Glutamatergic neuron (in vitro differentiated cells): ENCODE data around the gene C2orf69. TPM values are rescaled to one million over a fixed set of nuclear protein-coding genes. Genes with fewer than 3 reads are reported as not detected.

ENCODE experiments used
- DNase-seq: peaks from one replicate; pipeline ENCODE4 v3.0.0; 2022
- H3K27ac Mint-ChIP-seq: one replicate; pipeline ENCODE4 v1.8.0; 2020; ENCODE audit warnings: mild to moderate bottlenecking, mixed read lengths, inconsistent platforms; ENCODE audit not compliant: unreplicated experiment
- H3K27me3 Mint-ChIP-seq: one replicate; pipeline ENCODE4 v1.8.0; 2020; ENCODE audit warnings: mild to moderate bottlenecking, moderate library complexity, mixed read lengths, inconsistent platforms; ENCODE audit not compliant: unreplicated experiment
- H3K36me3 Mint-ChIP-seq: one replicate; pipeline ENCODE4 v1.8.0; 2020; ENCODE audit warnings: mild to moderate bottlenecking, mixed read lengths, inconsistent platforms; ENCODE audit not compliant: unreplicated experiment
- H3K4me1 Mint-ChIP-seq: one replicate; pipeline ENCODE4 v1.8.0; 2020; ENCODE audit warnings: mild to moderate bottlenecking, low read depth, mixed read lengths, inconsistent platforms; ENCODE audit not compliant: unreplicated experiment
- H3K4me3 Mint-ChIP-seq: one replicate; pipeline ENCODE4 v1.8.0; 2020; ENCODE audit warnings: mild to moderate bottlenecking, mixed read lengths, inconsistent platforms; ENCODE audit not compliant: unreplicated experiment
- H3K9me3 Mint-ChIP-seq: one replicate; pipeline ENCODE4 v1.8.0; 2020; ENCODE audit warnings: mild to moderate bottlenecking, moderate library complexity, mixed read lengths, inconsistent platforms; ENCODE audit not compliant: unreplicated experiment
- total RNA-seq: library from RNA; stranded (reverse); fragmentation: NEBNext Ultra II Directional; extraction: Animal tissue kit (Norgen Biotek cat#: 25700); gene quantifications from one replicate; pipeline ENCODE4 v1.2.1, GENCODE V29; 2021; ENCODE audit not compliant: unreplicated experiment
- TF ChIP-seq, protein P1 (sequence below): fragments of 200-600 bp; sonication (generic); IDR thresholded peaks from one replicate; pipeline ENCODE4 v1.5.0; 2021; ENCODE audit not compliant: partially characterized antibody, unreplicated experiment

The C2orf69 gene
- total RNA-seq, 1 donor from 2014 or later: 27.3 TPM

- no peaks in the 10 kb centered on the region for H3K36me3 Mint-ChIP-seq
- no peak overlapping the region for H3K4me3 Mint-ChIP-seq
- H3K9me3 Mint-ChIP-seq: no peaks in the 10 kb centered on the region
- H3K4me1 Mint-ChIP-seq: no peaks in the 10 kb centered on the region
- H3K27me3 Mint-ChIP-seq: no peaks in the 10 kb centered on the region
- TF ChIP-seq, protein P1, sequence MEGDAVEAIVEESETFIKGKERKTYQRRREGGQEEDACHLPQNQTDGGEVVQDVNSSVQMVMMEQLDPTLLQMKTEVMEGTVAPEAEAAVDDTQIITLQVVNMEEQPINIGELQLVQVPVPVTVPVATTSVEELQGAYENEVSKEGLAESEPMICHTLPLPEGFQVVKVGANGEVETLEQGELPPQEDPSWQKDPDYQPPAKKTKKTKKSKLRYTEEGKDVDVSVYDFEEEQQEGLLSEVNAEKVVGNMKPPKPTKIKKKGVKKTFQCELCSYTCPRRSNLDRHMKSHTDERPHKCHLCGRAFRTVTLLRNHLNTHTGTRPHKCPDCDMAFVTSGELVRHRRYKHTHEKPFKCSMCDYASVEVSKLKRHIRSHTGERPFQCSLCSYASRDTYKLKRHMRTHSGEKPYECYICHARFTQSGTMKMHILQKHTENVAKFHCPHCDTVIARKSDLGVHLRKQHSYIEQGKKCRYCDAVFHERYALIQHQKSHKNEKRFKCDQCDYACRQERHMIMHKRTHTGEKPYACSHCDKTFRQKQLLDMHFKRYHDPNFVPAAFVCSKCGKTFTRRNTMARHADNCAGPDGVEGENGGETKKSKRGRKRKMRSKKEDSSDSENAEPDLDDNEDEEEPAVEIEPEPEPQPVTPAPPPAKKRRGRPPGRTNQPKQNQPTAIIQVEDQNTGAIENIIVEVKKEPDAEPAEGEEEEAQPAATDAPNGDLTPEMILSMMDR: no peak
- DNase-seq: no peak
- no peak overlapping the region for H3K27ac Mint-ChIP-seq
Measured at GRCh38 chr2:199883474-199884212, 27.4 kb upstream of the C2orf69 start.

DNA sequence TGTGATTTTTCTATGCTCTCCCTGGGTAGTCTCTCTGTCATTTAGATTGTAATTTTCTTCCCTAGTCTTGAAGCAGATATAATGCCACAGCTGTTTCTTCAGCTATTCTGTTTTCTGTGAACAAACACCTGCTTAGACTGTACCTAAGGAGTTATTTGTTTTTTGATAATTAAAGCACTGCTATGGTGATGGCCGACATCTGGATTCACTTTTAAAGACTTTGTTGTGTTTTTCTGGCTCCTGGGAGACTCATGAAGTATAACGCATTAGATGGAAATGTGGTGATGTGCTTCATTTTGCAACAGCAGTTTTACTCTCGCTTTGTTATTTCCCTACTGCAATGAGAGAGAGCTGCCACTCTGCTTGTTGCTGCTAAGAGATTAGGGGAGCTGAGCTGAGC lies 15.7 kb upstream of the C2orf69 start:
- TF ChIP-seq, protein P1: no peak
- H3K27me3 Mint-ChIP-seq: no peaks in the 10 kb centered on the region
- no peak overlapping the region for H3K27ac Mint-ChIP-seq
- DNase-seq: no peak
- no peaks in the 10 kb centered on the region for H3K36me3 Mint-ChIP-seq
- H3K9me3 Mint-ChIP-seq: no peaks in the 10 kb centered on the region
- H3K4me1 Mint-ChIP-seq: no peaks in the 10 kb centered on the region
- no peak overlapping the region for H3K4me3 Mint-ChIP-seq

- H3K4me1 Mint-ChIP-seq: no peaks in the 10 kb centered on the region
- no peak overlapping the region for H3K27ac Mint-ChIP-seq
- H3K36me3 Mint-ChIP-seq: no peaks in the 10 kb centered on the region
- H3K27me3 Mint-ChIP-seq: no peaks in the 10 kb centered on the region
- TF ChIP-seq, protein P1: no peak
- DNase-seq: no peak
- no peaks in the 10 kb centered on the region for H3K9me3 Mint-ChIP-seq
- H3K4me3 Mint-ChIP-seq: no peak overlapping the region
Measured at GRCh38 chr2:199896617-199897016, 14.5 kb upstream of the C2orf69 start.

DNA sequence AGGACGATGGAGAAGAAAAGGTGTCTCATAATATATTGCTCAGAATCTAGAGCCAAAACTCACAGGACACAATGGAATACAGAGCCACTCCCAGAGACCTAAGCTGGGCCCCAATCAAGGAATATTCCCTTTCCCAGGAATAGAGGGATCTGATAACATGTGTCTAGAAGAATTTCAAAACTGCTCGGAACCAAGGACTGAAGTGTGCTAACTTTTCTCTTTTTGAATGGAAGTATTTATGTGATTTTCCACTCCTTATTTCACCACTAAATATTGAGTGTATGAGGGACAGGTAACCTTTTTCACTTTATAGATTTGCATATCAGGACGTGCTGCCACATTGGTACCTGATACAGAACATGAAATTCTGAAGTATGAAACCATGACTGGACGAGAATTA lies 9.2 kb upstream of the C2orf69 start:
- TF ChIP-seq, protein P1: no peak
- Mint-ChIP-seq H3K4me1 (no peaks in the 10 kb centered on the region), H3K36me3 (no peaks in the 10 kb centered on the region), H3K9me3 (no peaks in the 10 kb centered on the region), H3K4me3 (no peak overlapping the region), H3K27me3 (no peaks in the 10 kb centered on the region), H3K27ac (no peak overlapping the region)
- no peak for DNase-seq

DNA sequence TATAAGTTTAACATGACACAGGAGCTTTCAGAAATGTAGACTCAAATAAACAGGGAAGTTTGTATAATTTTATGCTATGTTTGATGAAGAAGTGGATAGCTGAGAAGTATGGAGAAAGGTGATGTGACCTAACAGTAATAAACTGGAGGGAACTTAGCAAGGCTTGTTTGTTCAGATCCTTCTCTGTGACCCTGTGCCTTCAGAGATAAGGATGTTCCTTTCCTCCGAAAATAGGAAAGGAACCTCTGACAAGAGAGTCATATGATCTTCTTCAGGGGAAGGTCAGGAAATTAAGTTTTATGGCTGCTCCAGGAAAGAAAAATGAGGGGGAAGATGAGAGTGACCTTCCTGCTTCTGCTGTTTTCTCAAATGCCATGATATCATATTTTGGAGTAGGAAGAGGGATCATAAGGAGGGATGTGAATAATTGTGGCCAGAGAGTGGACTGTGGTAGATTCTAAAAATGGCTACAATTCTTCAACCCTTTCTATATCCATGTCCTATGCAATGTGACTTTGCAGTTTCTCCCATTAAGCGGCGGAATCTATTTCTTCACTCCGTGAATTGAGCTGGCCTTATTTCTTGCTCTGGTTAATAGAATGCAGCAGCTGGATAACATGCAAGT lies 8.5 kb upstream of the C2orf69 start:
- Mint-ChIP-seq H3K4me3 (no peak overlapping the region), H3K9me3 (no peaks in the 10 kb centered on the region), H3K27me3 (no peaks in the 10 kb centered on the region), H3K27ac (no peak overlapping the region), H3K36me3 (no peaks in the 10 kb centered on the region), H3K4me1 (no peaks in the 10 kb centered on the region)
- DNase-seq: no peak
- TF ChIP-seq, protein P1: no peak
